Mononuclear cell (primary cell): ENCODE results near the gene DGKI. TPM values are rescaled to one million over a fixed set of nuclear protein-coding genes. Genes with fewer than 3 reads are reported as not detected.

Source experiments
- H3K27me3 ChIP-seq: 2 replicates; pipeline ENCODE4 v1.6.0; 2011; ENCODE audit warnings: low read length, control low read depth; ENCODE audit not compliant: insufficient read depth
- H3K4me1 ChIP-seq: 2 replicates; pipeline ENCODE4 v1.5.1; 2011; ENCODE audit warnings: mild to moderate bottlenecking, low read length, control low read depth; ENCODE audit not compliant: insufficient read depth
- H3K4me3 ChIP-seq: 2 replicates; pipeline ENCODE4 v1.5.1; 2011; ENCODE audit warnings: mild to moderate bottlenecking, low read length, moderate library complexity
- H3K9me3 ChIP-seq: 2 replicates; pipeline ENCODE4 v1.5.1; 2011; ENCODE audit warnings: low read depth, mild to moderate bottlenecking, control low read depth, low read length
- total RNA-seq: library from RNA; depleted of rRNA; stranded (reverse); fragments of >200 nt; gene quantifications from one replicate; pipeline ENCODE4 v1.2.3, GENCODE V29; 2012

The DGKI gene
- 0.21 TPM for total RNA-seq

DNA sequence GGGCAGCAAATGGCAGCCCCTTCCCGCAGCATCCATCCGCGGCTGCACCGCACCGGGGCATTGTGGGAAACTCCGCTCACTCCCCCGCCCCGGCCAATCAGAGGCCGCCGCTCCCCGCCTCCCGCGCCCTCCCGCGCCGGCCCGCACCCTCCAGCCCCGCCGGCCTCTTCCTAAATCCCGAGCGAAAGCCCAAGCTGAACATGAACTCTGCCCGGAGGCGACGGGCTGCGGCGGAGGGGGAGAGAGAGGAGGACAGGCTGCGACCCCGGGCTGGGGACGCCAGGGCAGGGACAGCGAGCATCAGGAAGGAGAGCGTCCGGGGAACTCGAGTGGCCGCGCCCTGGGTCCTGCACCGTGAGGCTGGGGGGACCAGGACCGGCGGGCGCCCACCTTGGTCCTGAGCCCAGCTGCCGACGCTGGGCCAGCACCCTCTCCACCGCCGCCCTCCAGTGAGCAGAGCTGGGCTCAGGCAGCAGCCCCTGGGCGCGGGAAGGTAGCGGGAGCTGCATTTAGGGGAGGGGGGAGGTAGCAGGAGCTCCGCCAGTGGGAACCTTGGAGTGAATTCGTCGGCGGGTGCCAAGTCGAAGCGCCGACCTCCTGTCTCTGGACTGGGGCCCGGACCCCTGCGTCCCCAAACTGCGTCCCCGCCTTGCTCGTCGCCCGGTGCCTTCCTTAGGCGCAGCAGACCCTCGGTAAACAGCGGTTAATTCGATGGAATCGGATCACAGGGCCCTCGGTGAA, at the start of gene DGKI:
DGKI (minus strand) TSS at position 148 of the 741 bp plus-strand sequence.
- Histone ChIP-seq H3K27me3 (peaks cover 68% of the 10 kb centered on the region), H3K4me1 (peaks cover 9% of the 10 kb centered on the region), H3K4me3 (no peak within 1 kb of the TSS), H3K9me3 (no peaks in the 10 kb centered on the region)

DNA sequence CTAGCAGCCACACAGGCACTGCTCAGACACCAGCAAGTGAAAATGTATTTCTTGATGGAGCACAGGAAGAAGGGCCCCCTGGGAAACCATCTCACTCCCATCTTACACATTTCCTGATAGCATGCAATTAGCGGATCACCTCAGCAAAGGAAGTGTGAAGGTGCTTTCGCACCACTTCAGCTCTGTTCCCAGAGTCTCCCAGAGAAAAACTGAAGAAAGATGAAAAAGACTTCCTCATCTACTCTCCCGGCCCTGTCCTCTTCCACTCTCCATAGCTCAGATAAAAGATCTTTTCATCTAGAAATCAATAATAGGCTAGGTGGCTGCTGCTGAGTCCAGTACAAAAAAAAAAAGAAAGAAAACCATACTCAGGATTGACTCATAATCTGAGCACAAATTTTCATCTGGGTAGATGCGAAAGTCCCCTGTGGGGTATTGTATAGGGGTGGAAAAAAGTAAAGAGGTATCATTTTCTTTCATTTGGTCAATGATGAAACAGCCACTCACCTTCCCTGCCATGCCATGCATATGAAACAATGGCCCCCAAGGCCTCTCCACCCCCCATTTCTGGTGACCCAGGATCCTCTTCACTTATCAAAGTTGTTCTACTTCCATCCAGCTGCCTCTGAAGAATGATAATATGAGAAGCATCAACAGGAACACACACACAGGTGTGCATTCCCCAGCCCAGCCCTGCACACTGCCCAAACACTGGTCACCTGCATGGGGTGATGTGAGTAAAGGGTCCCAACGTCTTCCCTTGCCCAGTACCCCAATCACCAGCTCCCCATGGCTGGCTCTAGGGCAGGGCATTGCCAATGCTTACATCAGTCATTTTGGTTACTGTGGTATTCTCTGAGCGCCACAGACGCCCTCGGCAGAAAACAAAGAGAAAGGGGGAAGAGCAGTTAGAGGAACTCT, 48.8 kb upstream of the DGKI start:
- H3K4me1 ChIP-seq: peaks cover 13% of the 10 kb centered on the region
- H3K9me3 ChIP-seq: no peaks in the 10 kb centered on the region
- H3K27me3 ChIP-seq: no peaks in the 10 kb centered on the region
- no peak overlapping the region for H3K4me3 ChIP-seq

GRCh38 chr7:137893143-137893742, 46.5 kb upstream of the DGKI start:
- Histone ChIP-seq H3K9me3 (no peaks in the 10 kb centered on the region), H3K27me3 (no peaks in the 10 kb centered on the region), H3K4me3 (no peak overlapping the region), H3K4me1 (peaks cover 3% of the 10 kb centered on the region)

GRCh38 chr7:137891016-137891655, 44.4 kb upstream of the DGKI start:
- H3K9me3 ChIP-seq: no peaks in the 10 kb centered on the region
- no peaks in the 10 kb centered on the region for H3K27me3 ChIP-seq
- no peak overlapping the region for H3K4me3 ChIP-seq
- peaks cover 3% of the 10 kb centered on the region for H3K4me1 ChIP-seq

DNA sequence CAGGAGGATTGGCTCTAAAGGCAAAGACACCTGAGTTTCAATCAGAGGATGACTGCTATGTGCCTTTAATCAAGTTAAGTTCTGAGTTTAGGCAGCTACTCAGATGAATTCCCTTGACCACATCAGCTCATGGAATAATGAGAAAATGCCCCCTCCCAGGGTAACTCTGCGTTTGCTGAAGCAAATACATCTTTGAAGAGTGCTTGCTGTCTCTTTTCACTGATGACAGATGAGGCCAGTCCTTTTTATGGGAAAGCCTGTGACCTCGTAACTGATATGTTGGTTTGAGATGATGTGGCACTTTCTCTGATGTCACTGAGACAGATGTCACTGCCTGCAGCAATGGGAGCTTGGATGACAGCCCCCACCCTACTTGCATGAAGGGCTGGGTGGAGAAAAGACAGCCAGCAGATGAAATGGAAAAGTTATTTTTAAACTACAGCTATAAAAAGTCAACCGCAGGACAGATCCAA, 43.7 kb upstream of the DGKI start:
- H3K4me3 ChIP-seq: no peak overlapping the region
- H3K4me1 ChIP-seq: no peaks in the 10 kb centered on the region
- no peaks in the 10 kb centered on the region for H3K9me3 ChIP-seq
- H3K27me3 ChIP-seq: no peaks in the 10 kb centered on the region

DNA sequence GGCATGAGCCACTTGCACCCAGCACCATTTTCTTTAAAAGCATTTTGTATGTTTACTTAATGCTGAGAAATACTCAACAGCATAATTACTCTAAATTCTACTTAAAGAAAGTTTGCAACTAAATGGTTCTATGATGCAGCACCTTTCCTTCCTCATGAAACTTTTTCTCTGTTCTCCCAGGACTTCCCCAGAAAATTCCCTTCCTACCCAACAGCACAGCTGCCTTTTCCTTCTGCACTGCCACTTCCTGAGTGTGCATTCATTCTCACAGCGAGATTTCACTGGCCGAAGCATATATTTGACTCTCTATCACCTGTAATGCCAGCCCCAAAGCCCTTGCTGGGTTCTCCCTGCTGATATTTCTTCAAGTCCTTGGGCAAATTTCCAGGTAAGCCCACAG, 41.5 kb upstream of the DGKI start:
- Histone ChIP-seq H3K27me3 (no peaks in the 10 kb centered on the region), H3K9me3 (no peaks in the 10 kb centered on the region), H3K4me1 (no peaks in the 10 kb centered on the region), H3K4me3 (no peak overlapping the region)

GRCh38 chr7:137886746-137887145, 40.0 kb upstream of the DGKI start:
- Histone ChIP-seq H3K9me3 (no peaks in the 10 kb centered on the region), H3K4me3 (no peak overlapping the region), H3K27me3 (no peaks in the 10 kb centered on the region), H3K4me1 (no peaks in the 10 kb centered on the region)

- Histone ChIP-seq H3K27me3 (no peaks in the 10 kb centered on the region), H3K4me1 (no peaks in the 10 kb centered on the region), H3K4me3 (no peak overlapping the region), H3K9me3 (no peaks in the 10 kb centered on the region)
Observed at GRCh38 chr7:137886281-137886680, 39.5 kb upstream of the DGKI start.

DNA sequence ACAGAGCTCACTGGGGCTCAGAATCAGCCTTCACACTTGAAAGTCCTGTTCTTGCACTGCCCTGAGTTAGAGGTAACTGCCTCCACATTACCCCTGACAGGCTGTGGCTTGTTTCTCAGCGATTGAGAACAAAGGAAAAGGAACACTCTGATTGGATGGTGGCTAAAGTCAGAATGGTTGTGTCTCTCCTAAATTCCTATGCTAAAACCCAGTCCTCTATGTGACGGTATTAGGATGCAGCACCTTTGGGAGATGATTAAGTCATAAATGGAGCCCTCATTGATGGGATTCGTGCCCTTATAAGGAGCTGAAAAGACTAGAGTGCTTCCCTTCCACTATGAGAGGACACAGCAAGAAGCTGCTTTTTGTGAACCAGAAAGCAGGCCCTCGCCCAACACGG, 38.9 kb upstream of the DGKI start:
- no peaks in the 10 kb centered on the region for H3K4me1 ChIP-seq
- no peaks in the 10 kb centered on the region for H3K9me3 ChIP-seq
- no peaks in the 10 kb centered on the region for H3K27me3 ChIP-seq
- no peak overlapping the region for H3K4me3 ChIP-seq

DNA sequence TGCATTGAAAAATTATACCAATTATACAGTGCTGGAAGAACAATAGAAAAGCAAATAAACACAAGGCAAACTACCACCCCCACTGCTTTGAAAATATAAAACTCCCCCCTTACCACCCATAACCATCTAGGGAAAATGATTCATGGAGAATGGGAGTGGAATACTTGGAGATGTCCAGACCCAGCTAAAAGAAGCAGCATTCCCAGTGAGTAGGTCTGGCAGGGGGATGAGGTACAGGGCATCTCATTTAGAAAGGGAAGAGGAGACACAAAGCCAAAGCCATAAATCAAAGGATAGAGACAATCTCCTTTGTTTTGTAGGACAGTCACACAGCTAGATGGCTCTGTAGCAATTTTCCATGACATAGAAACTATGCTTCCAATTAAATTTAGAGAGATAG, 36.0 kb upstream of the DGKI start:
- Histone ChIP-seq H3K27me3 (no peaks in the 10 kb centered on the region), H3K4me3 (no peak overlapping the region), H3K4me1 (no peaks in the 10 kb centered on the region), H3K9me3 (no peaks in the 10 kb centered on the region)

- H3K4me3 ChIP-seq: no peak overlapping the region
- H3K27me3 ChIP-seq: no peaks in the 10 kb centered on the region
- H3K4me1 ChIP-seq: no peaks in the 10 kb centered on the region
Observed at GRCh38 chr7:137882261-137882668, 35.5 kb upstream of the DGKI start.

GRCh38 chr7:137881607-137882260, 35.0 kb upstream of the DGKI start:
- H3K4me1 ChIP-seq: no peaks in the 10 kb centered on the region
- H3K27me3 ChIP-seq: no peaks in the 10 kb centered on the region
- no peaks in the 10 kb centered on the region for H3K9me3 ChIP-seq
- H3K4me3 ChIP-seq: no peak overlapping the region

More at GRCh38 chr7:137882261-137882668, 35.5 kb upstream of the DGKI start:
- H3K9me3 ChIP-seq: no peaks in the 10 kb centered on the region

DNA sequence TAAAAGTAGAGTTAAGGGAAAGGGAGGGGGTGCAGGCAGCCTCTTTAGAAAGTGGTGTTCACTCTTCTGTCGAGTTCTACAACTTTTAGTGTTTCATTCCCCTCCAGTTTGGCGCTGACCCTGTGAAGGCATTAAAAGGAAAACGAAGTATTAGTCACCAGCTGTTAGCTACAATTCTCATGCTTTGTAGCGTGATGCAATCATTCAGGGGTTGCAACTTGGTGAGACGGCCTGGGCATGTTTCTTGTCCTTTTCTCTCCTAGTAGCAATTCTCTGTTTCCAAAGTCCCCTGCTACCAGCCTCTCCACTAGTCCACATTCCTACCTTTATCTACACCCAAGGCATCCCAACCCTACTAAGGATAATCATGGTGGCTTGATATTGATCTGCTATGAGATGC, 33.7 kb upstream of the DGKI start:
- H3K9me3 ChIP-seq: no peaks in the 10 kb centered on the region
- no peaks in the 10 kb centered on the region for H3K4me1 ChIP-seq
- H3K27me3 ChIP-seq: no peaks in the 10 kb centered on the region
- no peak overlapping the region for H3K4me3 ChIP-seq

DNA sequence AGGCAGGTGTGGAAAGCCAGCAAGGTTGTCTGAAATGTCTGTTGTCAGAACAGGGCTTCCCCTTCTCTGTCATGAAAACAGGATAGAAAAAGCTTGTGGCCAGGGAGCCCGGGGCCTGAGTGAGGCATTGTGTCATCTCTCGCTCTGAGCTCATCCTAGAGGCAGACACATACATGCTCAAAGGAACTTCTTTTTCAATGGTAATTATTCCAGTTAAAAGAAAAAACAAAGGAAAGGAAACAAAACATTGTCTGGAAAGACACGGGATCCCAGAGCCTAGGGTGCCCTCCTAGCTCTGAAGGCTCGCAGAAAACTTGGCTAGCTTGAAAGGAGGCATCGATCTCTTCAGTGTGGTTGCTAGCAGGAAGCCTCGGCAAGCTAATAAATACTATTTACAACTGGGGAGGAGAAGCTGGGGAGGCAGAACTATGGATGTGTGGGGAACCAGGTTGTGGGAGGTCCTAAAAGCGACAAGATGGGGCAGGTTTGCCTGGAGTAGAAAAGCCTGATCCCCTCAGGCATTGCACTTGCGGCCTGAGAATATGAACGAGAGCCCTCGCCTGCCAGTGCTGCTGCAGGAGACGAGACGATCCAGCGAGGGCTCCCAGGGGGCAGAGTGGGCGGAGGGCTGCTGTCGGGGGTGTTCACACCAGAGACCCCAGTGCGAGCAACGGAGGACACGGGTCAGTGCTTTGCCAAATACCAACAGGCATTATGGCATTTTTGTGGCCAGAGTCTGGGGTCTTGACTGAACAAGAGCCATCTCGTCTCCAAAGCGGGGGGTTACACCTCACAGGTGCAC, 32.8 kb upstream of the DGKI start:
- H3K4me1 ChIP-seq: no peaks in the 10 kb centered on the region
- no peaks in the 10 kb centered on the region for H3K9me3 ChIP-seq
- no peaks in the 10 kb centered on the region for H3K27me3 ChIP-seq
- no peak overlapping the region for H3K4me3 ChIP-seq
